Vagina (tissue), 2 donors: ENCODE measurements around the gene PTPRK. TPM values are rescaled to one million over a fixed set of nuclear protein-coding genes. Genes with fewer than 3 reads are reported as not detected.

Source experiments
- DNase-seq, 2 donors: peaks; one replicate each; pipeline ENCODE4 v3.0.0-alpha.2; 2017; ENCODE audit errors: extremely low spot score in 2 of 2
- H3K27ac ChIP-seq: fragments of 200-600 bp; sonication (generic); one replicate; pipeline ENCODE4 v1.5.1; 2019
- H3K27me3 ChIP-seq: fragments of 200-600 bp; sonication (generic); one replicate; pipeline ENCODE4 v1.5.1; 2019
- H3K36me3 ChIP-seq, 2 donors: fragments of 200-600 bp; sonication (generic); one replicate each; pipeline ENCODE4 v1.5.1; 2017 to 2019
- H3K4me1 ChIP-seq: fragments of 200-600 bp; sonication (generic); one replicate; pipeline ENCODE4 v1.5.1; 2019
- H3K4me3 ChIP-seq, 2 donors: fragments of 200-600 bp; sonication (generic); 1 replicate in 1 of 2; 2 replicates in 1 of 2; pipeline ENCODE4 v1.5.1; 2016 to 2019
- H3K9me3 ChIP-seq: fragments of 200-600 bp; sonication (generic); one replicate; pipeline ENCODE4 v1.5.1; 2019
- CTCF ChIP-seq, 3 experiments: fragments of 450-650 bp in 2 of 3; fragments of 200-600 bp in 1 of 3; sonication (generic) in 1 of 3; IDR thresholded peaks; one replicate each; pipeline ENCODE4 v1.5.1; 2017 to 2019; ENCODE audit warnings: antibody characterized with exemption in 3 of 3, mild to moderate bottlenecking in 2 of 3, moderate library complexity in 2 of 3
- POLR2A ChIP-seq, 2 donors: fragments of 450-650 bp; IDR thresholded peaks; one replicate each; pipeline ENCODE4 v1.6.1; 2017; ENCODE audit warnings: antibody characterized with exemption in 2 of 2, mild to moderate bottlenecking in 2 of 2, moderate library complexity in 2 of 2
- POLR2AphosphoS5 ChIP-seq, 2 donors: sonication (generic); formaldehyde crosslinking; IDR thresholded peaks; one replicate each; pipeline ENCODE4 v1.9.0; 2017; ENCODE audit warnings: antibody characterized with exemption in 2 of 2, mild to moderate bottlenecking in 2 of 2, low read depth in 1 of 2; ENCODE audit not compliant: insufficient read depth in 1 of 2
- intact Hi-C: fragments of 100-400 bp; cut with DNase I; formaldehyde crosslinking; loops from one replicate; pipeline ENCODE4 v1.15.1; 2023
- total RNA-seq: library from RNA; depleted of rRNA; stranded (reverse); fragments of >200 nt; gene quantifications from one replicate; pipeline ENCODE4 v1.2.3, GENCODE V29; 2016

The PTPRK gene
- total RNA-seq, 1 donor from 2014 or later = 82.5 TPM

DNA sequence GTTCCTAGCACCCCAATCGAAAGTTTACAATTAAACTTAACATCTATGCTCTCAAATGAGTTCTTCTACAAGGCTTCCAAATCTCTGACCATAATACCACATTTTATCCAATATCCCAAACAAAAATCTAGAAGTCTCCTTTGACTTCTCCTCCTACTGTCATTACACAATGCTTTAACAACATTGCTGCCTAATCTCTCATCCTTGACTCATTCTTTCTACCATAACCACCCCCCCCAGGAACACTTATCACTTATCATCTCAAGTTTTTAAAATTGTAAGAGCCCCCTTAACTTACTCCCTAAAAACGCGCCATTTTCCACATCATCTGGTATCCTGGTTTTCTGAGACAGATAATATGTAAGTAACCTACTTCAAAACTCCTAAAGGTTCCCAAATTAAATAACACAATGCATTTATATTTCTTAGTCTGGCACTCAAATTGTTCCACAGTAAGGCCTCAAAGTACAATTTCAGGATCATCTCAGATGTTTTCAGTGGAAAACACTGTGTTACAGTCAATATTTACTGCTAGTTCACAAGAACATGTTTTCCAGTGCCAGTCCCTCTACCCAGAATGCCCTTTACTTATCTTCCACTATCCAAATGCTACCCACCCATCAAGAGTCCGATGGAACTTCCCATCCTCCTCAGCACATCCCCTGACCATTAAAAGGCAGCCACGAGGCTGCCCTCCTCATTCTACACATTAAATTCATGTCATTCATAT lies 311.4 kb downstream of the PTPRK start:
- no peak overlapping the region for H3K27ac ChIP-seq
- no peaks in the 10 kb centered on the region for H3K36me3 ChIP-seq
- H3K4me3 ChIP-seq = no peak overlapping the region
- intact Hi-C loops = no loop called here
- H3K27me3 ChIP-seq = no peaks in the 10 kb centered on the region
- H3K9me3 ChIP-seq = no peaks in the 10 kb centered on the region
- peaks cover 5% of the 10 kb centered on the region for H3K4me1 ChIP-seq
- no peak for DNase-seq
- TF ChIP-seq POLR2A (IDR thresholded peaks at IDR 0.05) (no peak), CTCF (IDR thresholded peaks at IDR 0.05) (no peak)

- no peak overlapping the region for H3K27ac ChIP-seq
- DNase-seq = no peak
- H3K4me3 ChIP-seq = no peak overlapping the region
- TF ChIP-seq CTCF (IDR thresholded peaks at IDR 0.05) (no peak), POLR2A (IDR thresholded peaks at IDR 0.05) (no peak), POLR2AphosphoS5 (IDR thresholded peaks at IDR 0.05; ENCODE audit: insufficient read depth in 1 of 2, low read depth in 1 of 2) (no peak)
- H3K36me3 ChIP-seq = no peaks in the 10 kb centered on the region
- intact Hi-C loops = no loop called here
- peaks cover 5% of the 10 kb centered on the region for H3K4me1 ChIP-seq
- H3K9me3 ChIP-seq = no peaks in the 10 kb centered on the region
- no peaks in the 10 kb centered on the region for H3K27me3 ChIP-seq
Observed at GRCh38 chr6:128208078-128208477, 312.3 kb downstream of the PTPRK start.

DNA sequence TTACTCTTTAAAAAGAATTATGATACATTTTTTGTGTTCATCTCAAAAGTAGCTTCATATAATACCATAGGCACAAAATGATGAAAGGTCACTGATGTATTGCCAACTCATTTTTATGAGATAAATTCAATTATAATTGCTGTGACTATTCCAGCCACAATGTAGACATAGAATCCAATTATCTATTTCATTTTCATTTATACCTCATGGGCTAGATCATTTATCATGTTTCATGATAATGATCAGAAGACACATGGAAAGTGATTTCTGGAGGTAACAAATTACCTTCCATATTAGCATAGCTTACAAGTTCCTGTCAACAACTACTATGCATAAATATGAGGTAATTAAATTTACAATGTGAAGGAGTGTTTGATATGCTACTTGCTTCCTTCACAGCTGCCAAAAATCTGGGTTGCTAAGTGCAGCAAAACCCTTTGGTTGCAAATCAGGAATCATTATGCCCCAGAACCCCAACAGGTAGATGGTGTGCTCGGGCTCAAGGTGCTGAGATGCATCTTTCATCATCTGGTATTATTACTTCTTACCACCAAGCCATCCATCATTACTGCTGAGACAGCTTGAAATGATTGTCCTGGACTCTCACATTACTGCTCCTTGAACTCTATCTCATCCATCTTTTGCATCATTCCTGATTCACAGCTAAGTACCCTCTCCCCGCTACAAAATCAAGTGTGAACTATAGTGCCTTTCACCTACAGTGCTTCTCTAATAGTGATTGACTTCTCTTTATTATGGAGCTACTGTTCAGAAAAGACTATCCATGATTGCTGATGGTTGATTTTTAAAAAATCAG lies 313.6 kb downstream of the PTPRK start:
- no peaks in the 10 kb centered on the region for H3K36me3 ChIP-seq
- intact Hi-C loops = no loop called here
- no peak overlapping the region for H3K4me3 ChIP-seq
- peaks cover 5% of the 10 kb centered on the region for H3K4me1 ChIP-seq
- H3K27ac ChIP-seq = no peak overlapping the region
- TF ChIP-seq POLR2AphosphoS5 (IDR thresholded peaks at IDR 0.05; ENCODE audit: insufficient read depth in 1 of 2, low read depth in 1 of 2) (no peak), CTCF (IDR thresholded peaks at IDR 0.05) (no peak), POLR2A (IDR thresholded peaks at IDR 0.05) (no peak)
- no peaks in the 10 kb centered on the region for H3K27me3 ChIP-seq
- DNase-seq = no peak
- no peaks in the 10 kb centered on the region for H3K9me3 ChIP-seq

- intact Hi-C loops = no loop called here
- Histone ChIP-seq H3K4me1 (peaks cover 5% of the 10 kb centered on the region), H3K27ac (no peak overlapping the region), H3K4me3 (no peak overlapping the region), H3K27me3 (no peaks in the 10 kb centered on the region), H3K9me3 (no peaks in the 10 kb centered on the region), H3K36me3 (no peaks in the 10 kb centered on the region)
- TF ChIP-seq POLR2A (IDR thresholded peaks at IDR 0.05) (no peak), CTCF (IDR thresholded peaks at IDR 0.05) (no peak), POLR2AphosphoS5 (IDR thresholded peaks at IDR 0.05; ENCODE audit: insufficient read depth in 1 of 2, low read depth in 1 of 2) (no peak)
- no peak for DNase-seq
Observed at GRCh38 chr6:128204616-128205015, 315.8 kb downstream of the PTPRK start.
